Adrenal gland (tissue), 12 donors: ENCODE data around the gene TCP11. TPM values are rescaled to one million over a fixed set of nuclear protein-coding genes. Genes with fewer than 3 reads are reported as not detected.

Experiments
- DNase-seq, 7 donors: peaks; one replicate each; pipeline ENCODE4 v3.0.0-alpha.2; 2019 to 2020
- H3K27ac ChIP-seq, 5 donors: fragments of 200-600 bp; sonication (generic) in 4 of 5; 1 replicate in 3 of 5; 2 replicates in 2 of 5; pipeline versions ENCODE4 v1.5.1 to v1.8.0; 2016 to 2020; ENCODE audit warnings: mild to moderate bottlenecking in 1 of 5
- H3K27me3 ChIP-seq: fragments of 200-600 bp; 2 replicates; pipeline ENCODE4 v1.8.0; 2021
- H3K36me3 ChIP-seq, 2 donors: fragments of 200-600 bp; replicated peaks in 1 of 2; 1 replicate in 1 of 2; 2 replicates in 1 of 2; pipeline versions ENCODE4 v1.5.1 to v1.8.0; 2018 to 2022
- H3K4me1 ChIP-seq, 2 donors: fragments of 200-600 bp; replicated peaks in 1 of 2; 1 replicate in 1 of 2; 2 replicates in 1 of 2; pipeline versions ENCODE4 v1.5.1 to v1.8.0; 2018 to 2021
- H3K4me3 ChIP-seq, 4 donors: fragments of 200-600 bp; sonication (generic) in 3 of 4; one replicate each; pipeline ENCODE4 v1.5.1; 2016 to 2018
- H3K9me3 ChIP-seq, 3 donors: fragments of 200-600 bp; sonication (generic) in 1 of 3; replicated peaks in 1 of 3; 1 replicate in 2 of 3; 2 replicates in 1 of 3; pipeline versions ENCODE4 v1.5.1 to v1.8.0; 2016 to 2021
- POLR2A ChIP-seq, 2 donors: fragments of 450-650 bp; IDR thresholded peaks; one replicate each; pipeline ENCODE4 v1.6.1; 2017; ENCODE audit warnings: antibody characterized with exemption in 2 of 2, mild to moderate bottlenecking in 2 of 2, moderate library complexity in 1 of 2
- WGBS, 4 donors: extraction: QIAGEN DNeasy Blood & Tissue Kit in 2 of 4; methylation state at CpG; one replicate each; pipeline versions ENCODE4 v1.1.5 to v1.1.7; 2013 to 2017; 5-methylcytosine and 5-hydroxymethylcytosine counted together
- intact Hi-C, 2 donors: fragments of 100-400 bp; cut with DNase I; formaldehyde crosslinking; loops; one replicate each; pipeline versions ENCODE4 v1.14.1 to v1.15.0; 2022 to 2023
- polyA plus RNA-seq, 3 donors: library from polyadenylated mRNA; stranded (reverse); fragments of 200-250 nt in 2 of 3; fragments of 350-450 nt in 1 of 3; fragmentation: Illumina TruSeq in 1 of 3; extraction: RNeasy Lipid Tissue Mini Kit (QIAGEN cat#74804) in 1 of 3; gene quantifications; one replicate each; pipeline ENCODE4 v1.2.3, GENCODE V29; 2013 to 2014
- total RNA-seq, 9 donors: library from RNA; depleted of rRNA in 4 of 9; stranded (reverse); fragments of >200 nt in 4 of 9; fragments of 120-200 nt in 1 of 9; fragmentation: NEBNext Ultra II Directional in 1 of 9; extraction: Animal tissue kit (Norgen Biotek cat#: 25700) in 1 of 9; gene quantifications; one replicate each; pipeline versions ENCODE4 v1.1.0 to v1.2.4, GENCODE V29; 2013 to 2023
- TF ChIP-seq, protein P1 (sequence below), 6 experiments: fragments of 450-650 bp in 4 of 6; fragments of 200-600 bp in 2 of 6; sonication (generic) in 1 of 6; IDR thresholded peaks; 1 replicate in 5 of 6; 2 replicates in 1 of 6; pipeline versions ENCODE4 v1.5.1 to v1.8.0; 2016 to 2021; ENCODE audit warnings: antibody characterized with exemption in 6 of 6, mild to moderate bottlenecking in 2 of 6, moderate library complexity in 1 of 6
- donor health status: healthy with polysubstance abuse.
- donor health status: Bipolar disorder and iron deficiency.
- donor health status: DM: yes; HTN: yes; CAD: no.
- donor health status: DM: no; HTN: no; CAD: no.
- donor health status: DM: no; HTN: no; CAD: no.
- donor health status: DM: yes; HTN: yes; CAD: no.

The TCP11 gene
- total and polyA plus RNA-seq, 12 donors = 0.13 to 0.40 (median 0.28) TPM; not detected in 7

DNA sequence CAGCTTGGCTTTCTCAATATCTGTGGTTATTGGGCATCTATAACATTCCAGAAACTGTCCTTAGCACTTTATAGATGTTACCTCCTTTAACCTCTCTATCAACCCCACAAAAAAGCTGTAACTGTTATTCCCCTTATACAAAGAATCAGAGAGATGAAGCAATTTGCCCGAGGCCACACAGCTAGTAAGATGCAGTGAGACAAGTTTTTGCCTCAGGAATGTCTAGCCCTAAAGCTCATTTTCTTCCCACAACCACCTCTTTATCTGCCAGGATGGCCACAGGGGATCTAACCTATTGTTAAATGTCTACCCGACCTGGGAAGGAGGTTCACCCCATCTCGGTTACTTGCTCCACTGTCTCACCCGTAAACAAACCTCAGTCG, 31.9 kb upstream of the TCP11 start:
- no peak for DNase-seq
- Histone ChIP-seq H3K27ac (no peak overlapping the region), H3K36me3 (no peaks in the 10 kb centered on the region), H3K4me3 (no peak overlapping the region), H3K9me3 (no peaks in the 10 kb centered on the region), H3K4me1 (no peaks in the 10 kb centered on the region), H3K27me3 (no peaks in the 10 kb centered on the region)
- WGBS, 4 donors = 57 to 82% (median 77%) methylated on average over 5 of the region's 5 CpGs
- TF ChIP-seq, protein P1, sequence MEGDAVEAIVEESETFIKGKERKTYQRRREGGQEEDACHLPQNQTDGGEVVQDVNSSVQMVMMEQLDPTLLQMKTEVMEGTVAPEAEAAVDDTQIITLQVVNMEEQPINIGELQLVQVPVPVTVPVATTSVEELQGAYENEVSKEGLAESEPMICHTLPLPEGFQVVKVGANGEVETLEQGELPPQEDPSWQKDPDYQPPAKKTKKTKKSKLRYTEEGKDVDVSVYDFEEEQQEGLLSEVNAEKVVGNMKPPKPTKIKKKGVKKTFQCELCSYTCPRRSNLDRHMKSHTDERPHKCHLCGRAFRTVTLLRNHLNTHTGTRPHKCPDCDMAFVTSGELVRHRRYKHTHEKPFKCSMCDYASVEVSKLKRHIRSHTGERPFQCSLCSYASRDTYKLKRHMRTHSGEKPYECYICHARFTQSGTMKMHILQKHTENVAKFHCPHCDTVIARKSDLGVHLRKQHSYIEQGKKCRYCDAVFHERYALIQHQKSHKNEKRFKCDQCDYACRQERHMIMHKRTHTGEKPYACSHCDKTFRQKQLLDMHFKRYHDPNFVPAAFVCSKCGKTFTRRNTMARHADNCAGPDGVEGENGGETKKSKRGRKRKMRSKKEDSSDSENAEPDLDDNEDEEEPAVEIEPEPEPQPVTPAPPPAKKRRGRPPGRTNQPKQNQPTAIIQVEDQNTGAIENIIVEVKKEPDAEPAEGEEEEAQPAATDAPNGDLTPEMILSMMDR (IDR thresholded peaks at IDR 0.05) = no peak
- TF ChIP-seq POLR2A (IDR thresholded peaks at IDR 0.05) = no peak
- intact Hi-C loops = no loop called here

DNA sequence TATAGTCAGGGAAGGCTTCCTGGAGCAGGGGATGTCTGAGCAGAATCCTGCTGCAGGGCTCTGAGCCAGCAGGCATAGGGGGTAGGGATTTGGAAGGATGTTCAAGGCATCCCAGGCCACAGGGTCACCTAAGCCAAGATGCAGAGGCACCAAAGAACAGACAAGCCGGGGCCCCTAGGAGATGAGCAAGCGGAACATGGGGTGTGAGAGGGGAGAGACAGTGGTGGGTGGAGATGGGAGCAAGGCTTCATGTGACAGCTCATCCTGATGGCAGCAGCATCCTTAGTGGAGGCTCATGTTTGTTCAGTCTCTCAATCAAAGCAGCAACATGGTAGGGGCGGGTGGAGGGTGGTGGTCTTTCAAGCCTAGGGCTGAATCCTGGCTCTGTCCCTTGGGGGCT, 29.8 kb upstream of the TCP11 start:
- intact Hi-C loops = no loop called here
- no peaks in the 10 kb centered on the region for H3K36me3 ChIP-seq
- no peaks in the 10 kb centered on the region for H3K9me3 ChIP-seq
- TF ChIP-seq POLR2A (IDR thresholded peaks at IDR 0.05) = no peak
- TF ChIP-seq, protein P1 (IDR thresholded peaks at IDR 0.05) = no peak
- H3K4me1 ChIP-seq = no peaks in the 10 kb centered on the region
- DNase-seq = no peak
- H3K27ac ChIP-seq = no peak overlapping the region
- no peaks in the 10 kb centered on the region for H3K27me3 ChIP-seq
- H3K4me3 ChIP-seq = no peak overlapping the region
- WGBS, 4 donors = 80 to 90% (median 86%) methylated on average over 2 to 3 of the region's 3 CpGs

DNA sequence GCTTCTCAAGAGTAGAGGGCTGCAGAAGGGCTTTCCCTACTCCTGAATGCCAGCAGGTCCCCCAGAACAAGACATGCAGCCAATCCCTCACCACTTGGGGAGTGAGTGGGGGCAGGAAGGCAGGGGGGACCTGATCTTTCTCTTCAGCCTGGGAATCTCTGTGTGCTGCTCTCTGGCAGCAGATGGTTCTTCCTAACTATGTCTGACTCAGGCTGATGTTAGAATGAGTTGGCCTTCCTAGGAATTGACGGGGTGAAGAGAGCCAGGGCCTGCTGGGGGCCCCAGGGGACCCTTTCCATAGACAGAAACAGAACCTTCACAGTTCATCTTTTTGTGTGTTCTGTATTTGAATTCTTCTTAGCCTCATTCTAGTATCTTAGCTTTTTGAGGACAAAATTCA, 29.0 kb upstream of the TCP11 start:
- 60 to 100% (median 74%) methylated on average over 1 of the region's 1 CpG for WGBS, 4 donors
- intact Hi-C loops = no loop called here
- no peak for TF ChIP-seq POLR2A (IDR thresholded peaks at IDR 0.05)
- TF ChIP-seq, protein P1 (IDR thresholded peaks at IDR 0.05) = no peak
- Histone ChIP-seq H3K4me1 (no peaks in the 10 kb centered on the region), H3K27me3 (no peaks in the 10 kb centered on the region), H3K9me3 (no peaks in the 10 kb centered on the region), H3K27ac (no peak overlapping the region), H3K36me3 (no peaks in the 10 kb centered on the region), H3K4me3 (no peak overlapping the region)
- no peak for DNase-seq

DNA sequence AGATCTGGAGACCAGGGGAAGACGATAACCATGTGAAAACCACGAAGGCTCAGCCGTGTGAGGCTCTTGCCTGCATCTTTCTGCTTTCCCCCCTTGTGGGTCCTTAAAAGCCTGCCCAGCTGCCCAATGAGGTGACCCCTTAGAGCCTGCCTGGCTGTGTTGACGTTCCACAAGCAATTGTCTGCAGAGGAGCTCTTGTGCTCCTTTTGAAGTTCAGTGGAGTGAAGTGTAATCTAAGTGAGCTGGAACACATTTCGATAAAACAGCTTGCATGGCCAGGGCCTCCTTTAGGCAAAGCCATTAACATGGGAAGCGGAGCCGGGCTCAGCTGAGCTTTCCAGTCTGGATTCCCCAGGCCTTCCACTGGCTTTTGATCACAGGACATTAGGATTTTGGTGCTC, 27.3 kb upstream of the TCP11 start:
- TF ChIP-seq, protein P1 (IDR thresholded peaks at IDR 0.05) = no peak
- TF ChIP-seq POLR2A (IDR thresholded peaks at IDR 0.05) = no peak
- Histone ChIP-seq H3K27me3 (no peaks in the 10 kb centered on the region), H3K36me3 (no peaks in the 10 kb centered on the region), H3K27ac (no peak overlapping the region), H3K4me3 (no peak overlapping the region), H3K9me3 (no peaks in the 10 kb centered on the region), H3K4me1 (no peaks in the 10 kb centered on the region)
- WGBS, 4 donors = 82 to 93% (median 89%) methylated on average over 7 of the region's 7 CpGs
- intact Hi-C loops = no loop called here
- DNase-seq = no peak
